Measurements from ENCODE around the gene JUP.

Gene JUP

DNA sequence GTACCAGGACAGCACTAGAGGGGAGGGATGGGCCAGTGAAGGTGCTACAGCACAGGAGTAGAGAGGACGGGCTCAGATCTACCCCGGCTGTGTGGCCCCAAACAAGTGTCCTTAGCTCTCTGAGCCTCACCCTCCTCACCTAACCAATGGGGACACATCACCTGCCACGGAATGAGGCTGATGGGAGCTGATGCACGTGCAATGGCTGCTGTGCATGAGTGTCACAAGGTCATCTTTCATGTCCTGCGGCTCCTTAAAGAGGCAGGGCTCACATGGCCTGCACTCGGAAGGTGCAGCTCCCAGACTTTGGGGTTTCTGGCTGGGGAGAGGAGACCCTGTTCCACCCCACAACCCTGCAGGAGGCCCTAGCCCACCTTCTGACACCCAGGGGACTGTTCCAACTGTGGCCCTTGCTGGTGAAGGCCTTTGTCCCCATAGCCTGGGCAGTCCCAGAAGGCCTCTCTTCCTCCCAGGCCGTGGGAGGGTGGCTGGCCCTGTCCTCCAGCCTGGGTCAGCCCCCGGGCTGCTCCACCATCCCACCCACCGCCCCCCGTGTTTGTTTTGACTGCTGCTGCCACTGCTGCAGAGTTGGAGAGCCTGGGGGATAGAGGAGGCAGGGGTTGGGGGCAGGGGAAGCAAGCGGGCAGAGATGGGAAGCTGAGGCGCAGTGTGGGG is 62.6 kb downstream of the JUP start:
- DNase-seq (ENCODE audit: low spot score), result no peak

DNA sequence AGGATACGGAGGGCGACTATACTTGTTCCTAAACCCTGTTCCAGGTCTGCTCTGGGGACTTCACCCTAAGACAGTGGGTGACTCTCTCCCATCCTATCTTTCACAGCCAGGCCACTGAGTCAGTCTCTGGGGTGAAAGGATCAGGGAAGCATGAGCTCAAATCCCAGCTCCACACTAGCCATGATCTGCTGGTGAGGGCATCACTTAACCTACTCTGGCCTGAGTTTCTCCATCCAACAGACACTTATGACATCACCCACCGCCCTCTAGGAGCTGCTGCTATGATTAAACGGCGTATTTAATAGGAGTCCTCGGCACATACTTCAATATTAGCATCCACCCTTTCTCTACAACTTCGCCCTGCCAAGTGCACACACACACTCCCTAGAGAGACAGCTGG is 64.3 kb downstream of the JUP start:
- no peak for DNase-seq (ENCODE audit: low spot score)

DNA sequence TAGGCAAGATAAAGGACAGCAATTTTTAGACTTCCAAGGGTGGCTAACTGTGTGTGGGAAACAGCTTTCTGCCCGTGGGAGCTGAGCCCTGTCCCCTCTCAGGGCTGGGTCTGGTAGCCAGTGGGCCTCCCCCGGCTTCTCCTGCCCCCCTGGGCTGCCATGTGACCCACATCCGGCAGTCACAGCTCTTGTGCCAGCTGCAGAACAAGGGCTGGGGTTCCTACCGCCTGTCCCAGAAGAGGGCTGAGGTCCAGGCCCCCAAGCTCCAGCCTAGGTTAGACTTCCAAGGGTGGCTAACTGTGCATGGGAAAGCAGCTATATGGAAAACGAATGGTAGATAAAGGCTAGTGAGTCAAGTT is 68.2 kb downstream of the JUP start:
- no peak for DNase-seq (ENCODE audit: low spot score)

DNA sequence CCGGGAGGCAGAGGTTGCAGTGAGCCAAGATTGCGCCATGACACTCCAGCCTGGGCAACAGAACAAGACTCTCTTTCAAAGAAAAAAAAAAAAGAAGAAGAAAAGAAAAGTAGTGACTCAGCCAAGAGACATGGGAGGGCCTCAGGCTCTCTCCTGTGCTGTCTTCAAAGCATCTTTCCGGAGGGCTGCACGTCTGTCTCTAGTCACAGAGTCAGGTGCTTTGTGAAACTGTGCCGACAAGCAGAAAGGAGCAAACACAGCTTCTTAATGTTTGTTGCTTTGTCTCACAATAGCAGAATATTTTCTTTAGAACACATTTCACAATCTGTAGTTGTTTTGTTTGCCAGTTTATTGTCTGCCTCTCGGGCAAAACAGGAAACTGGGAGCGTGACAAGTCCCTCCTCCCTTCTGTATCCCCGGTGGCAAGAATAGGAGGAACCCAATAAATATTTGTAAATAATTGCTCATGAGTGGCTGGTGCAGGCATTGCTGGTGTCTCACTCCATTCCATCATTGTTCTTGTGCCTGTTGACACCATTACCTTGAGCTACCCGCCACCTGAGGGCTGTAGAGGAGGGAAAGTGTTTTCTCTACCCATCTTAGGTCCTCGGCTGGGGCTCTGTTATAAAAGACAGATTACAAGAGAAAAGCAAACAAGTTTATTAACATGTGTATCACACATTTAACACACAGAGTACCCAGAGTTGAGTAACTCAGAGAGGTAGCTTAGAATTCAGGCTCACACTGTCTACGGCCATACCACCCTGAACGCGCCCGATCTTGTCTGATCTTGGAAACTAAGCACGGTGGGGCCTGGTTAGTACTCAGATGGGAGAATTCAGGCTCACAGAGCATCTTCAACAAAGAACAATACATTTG is 68.9 kb downstream of the JUP start:
- DNase-seq (ENCODE audit: low spot score), result no peak

DNA sequence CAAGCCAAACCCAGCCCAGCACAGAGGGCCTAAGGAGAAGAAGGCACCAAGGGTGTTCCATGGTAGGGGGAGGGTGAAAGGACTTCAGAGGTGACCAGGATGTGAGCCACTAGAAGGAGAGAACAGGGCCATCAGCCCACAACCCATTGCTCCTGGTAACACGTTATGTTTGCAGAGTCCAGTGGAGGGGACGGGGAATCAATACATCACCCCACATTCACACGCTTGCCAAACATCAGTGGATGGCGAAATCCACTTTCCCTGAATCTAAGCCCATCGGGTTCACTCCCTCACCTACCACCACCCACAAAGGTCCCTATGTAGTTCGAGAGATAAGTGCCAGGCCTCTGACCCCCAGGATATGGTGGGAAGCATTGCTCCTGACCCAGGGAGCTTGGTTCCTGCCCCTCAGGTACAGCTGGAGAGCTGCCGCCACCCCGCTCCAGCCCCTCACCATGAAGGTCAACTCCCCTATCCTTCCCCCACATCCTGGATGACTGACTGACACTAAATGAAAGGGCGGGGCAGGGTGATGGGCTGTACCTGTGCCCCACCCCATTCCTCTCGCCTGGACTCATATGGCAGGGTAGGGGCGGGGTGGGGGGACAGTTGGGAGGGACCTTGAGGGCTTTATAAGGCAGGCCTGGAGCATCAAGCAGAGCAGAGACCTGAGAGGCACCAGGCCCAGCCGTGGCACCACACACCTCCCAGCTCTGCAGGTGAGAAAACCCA is 74.7 kb downstream of the JUP start, which contains the start of gene GAST:
Gene GAST (plus strand): TSS at position 663 of the 732 bp plus-strand sequence. CDS start 3,106 bp downstream, outside the sequence.
- no peak for DNase-seq (ENCODE audit: low spot score)

DNA sequence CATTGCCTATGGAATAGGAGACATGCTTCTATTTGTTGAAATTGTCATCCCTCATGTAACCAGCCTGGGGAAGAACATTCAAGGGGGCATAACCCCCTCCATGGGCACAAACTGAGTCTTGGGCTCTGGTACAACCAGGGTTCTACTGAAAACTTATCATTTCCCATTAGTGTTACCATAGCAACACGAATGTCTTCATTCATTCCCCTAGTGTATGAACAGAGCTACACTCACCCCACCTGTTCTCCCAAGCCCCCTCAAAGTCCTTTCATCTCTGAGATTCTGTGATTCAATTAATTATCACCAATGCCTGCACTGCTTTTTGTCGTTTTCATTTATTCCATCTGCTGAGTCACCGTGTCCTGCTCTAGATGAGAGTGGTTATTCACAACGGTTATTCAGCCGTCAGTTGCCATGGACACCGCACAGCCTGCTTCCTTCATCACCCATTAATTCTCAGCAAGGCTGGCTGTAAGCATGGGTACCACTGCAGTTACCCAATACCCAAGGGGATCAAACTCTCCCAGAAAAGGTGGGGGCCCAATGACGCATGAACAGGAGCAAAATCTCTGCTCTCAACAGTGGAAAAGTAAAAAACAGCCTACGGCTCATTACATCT is 75.9 kb downstream of the JUP start:
- DNase-seq (ENCODE audit: low spot score), result no peak

DNA sequence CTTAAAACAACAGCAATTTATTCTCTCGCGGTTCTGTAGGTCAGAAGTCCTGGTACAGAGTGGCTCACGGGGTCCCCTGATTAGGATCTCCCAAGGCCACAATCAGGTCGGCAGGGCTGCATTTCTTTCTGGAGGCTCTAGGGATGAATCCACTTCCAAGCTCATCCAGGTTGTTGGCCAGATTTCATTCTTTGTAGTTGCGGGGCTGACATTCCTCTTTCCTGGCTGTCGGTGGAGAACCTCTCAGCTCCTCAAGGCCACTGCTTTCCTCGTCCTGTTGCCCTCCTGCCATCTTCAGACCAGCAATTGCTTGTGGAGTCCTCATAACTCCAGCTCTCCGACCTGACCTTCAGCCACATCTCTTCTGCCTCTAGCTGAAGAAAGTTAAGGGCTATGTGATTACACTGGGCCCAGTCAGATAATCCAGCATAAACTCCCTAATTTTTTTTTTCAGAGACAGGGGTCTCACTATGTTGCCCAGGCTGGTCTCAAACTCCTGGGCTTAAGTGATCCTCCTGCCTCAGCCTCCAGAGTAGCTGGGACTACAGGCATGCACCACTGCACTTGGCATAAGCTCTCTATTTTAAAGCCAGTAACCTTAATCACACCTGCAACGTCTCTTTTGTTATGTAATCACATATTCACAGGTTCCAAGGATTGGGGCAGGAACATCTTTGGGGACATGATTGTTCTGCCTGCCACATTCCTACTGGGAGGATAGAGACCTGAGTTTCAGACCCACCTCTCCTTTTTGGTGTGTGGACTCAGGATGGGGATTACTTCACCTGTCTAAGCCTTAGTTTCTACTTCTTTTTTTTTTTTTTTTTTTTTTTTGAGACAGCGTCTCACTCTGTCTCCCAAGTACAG is 78.5 kb downstream of the JUP start:
- no peak for DNase-seq (ENCODE audit: low spot score)

DNA sequence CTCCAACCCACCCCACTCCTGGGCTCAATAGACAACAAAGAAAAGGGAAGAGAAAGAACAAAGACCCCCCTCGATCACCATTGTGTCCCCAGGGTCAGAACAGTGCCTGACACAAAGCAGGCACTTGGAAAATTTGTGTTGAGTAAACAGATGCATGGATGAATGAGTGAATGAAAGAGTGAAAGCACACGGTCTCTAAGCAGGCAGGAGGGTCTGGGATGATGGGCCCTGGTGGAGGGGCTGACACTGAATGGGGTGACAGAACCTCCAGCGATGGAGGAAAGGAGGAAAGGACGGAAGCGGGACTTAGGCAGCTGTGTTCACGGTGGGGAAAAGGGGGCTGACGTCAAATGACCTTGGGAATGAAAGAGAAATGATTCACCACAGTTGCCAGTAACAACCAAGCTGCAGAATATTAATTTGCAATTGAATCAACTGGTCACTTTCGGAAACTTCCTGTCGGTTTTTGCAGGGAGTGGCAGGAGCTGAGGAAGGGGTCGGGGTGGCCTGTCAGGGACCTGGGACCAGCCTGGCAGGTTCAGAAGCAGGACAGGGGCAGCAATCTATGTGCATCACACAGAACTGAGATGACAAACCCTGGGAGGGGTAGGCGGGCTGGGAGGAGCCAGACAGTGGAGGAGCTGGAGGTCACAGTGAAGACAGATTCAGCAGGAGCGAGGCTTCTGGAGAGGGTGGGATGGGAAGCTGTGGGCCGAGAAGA is 81.1 kb downstream of the JUP start:
- DNase-seq (ENCODE audit: low spot score), result no peak
